Endothelial cell of umbilical vein (primary cell): ENCODE results near the gene HMGB3. TPM values are rescaled to one million over a fixed set of nuclear protein-coding genes. Genes with fewer than 3 reads are reported as not detected.

Source experiments
- Bru-seq: library from RNA; stranded (reverse); fragments of 400-500 nt; gene quantifications from one replicate; lab custom pipeline; 2021; lab: Mats Ljungman, UMichigan
- BruChase-seq, 2 experiments: library from RNA; stranded (reverse); fragments of 400-500 nt; gene quantifications; one replicate each; lab custom pipeline; 2021; lab: Mats Ljungman, UMichigan
- BruUV-seq: library from RNA; stranded (reverse); fragments of 400-500 nt; replicated peaks from 2 replicates; lab custom pipeline; 2021; lab: Mats Ljungman, UMichigan
- CTCF ChIA-PET: fragments of 300-600, 350-600 bp; sonication (Branson Sonifier 250); formaldehyde crosslinking; loops from one replicate; lab custom pipeline; 2021; ENCODE audit warnings: antibody characterized with exemption, inconsistent platforms; lab: Charles Lee
- POLR2A ChIA-PET: fragments of 300-600, 350-600 bp; sonication (Branson Sonifier 250); formaldehyde crosslinking; loops from one replicate; lab custom pipeline; 2021; ENCODE audit warnings: antibody characterized with exemption, inconsistent platforms; lab: Charles Lee
- DNase-seq: peaks from one replicate; pipeline ENCODE4 v3.0.0-alpha.2; 2011; ENCODE audit warnings: low read depth, low spot score
- FAIRE-seq: peaks from 2 replicates; lab custom pipeline; 2011; peaks lifted over from hg19 to GRCh38; lab: Jason Lieb, UNC
- H2AFZ ChIP-seq: 2 replicates; pipeline ENCODE4 v1.6.0; 2012; ENCODE audit warnings: low read depth, low read length, control low read depth, inconsistent platforms
- H3K27ac ChIP-seq: 2 replicates; pipeline ENCODE4 v1.5.1; 2011; ENCODE audit warnings: low read depth, mild to moderate bottlenecking, control low read depth, low read length, moderate library complexity; ENCODE audit not compliant: insufficient read depth
- H3K27me3 ChIP-seq, 2 experiments: 2 replicates each; pipeline versions ENCODE4 v1.6.0 to v1.6.1; 2011; ENCODE audit warnings: low read length in 2 of 2, mixed read lengths in 1 of 2; ENCODE audit not compliant: control insufficient read depth in 2 of 2, insufficient read depth in 2 of 2
- H3K36me3 ChIP-seq, 2 experiments: 2 replicates in 1 of 2; 3 replicates in 1 of 2; pipeline ENCODE4 v1.5.1; 2011; ENCODE audit warnings: low read length in 2 of 2, mild to moderate bottlenecking in 1 of 2, moderate library complexity in 1 of 2; ENCODE audit not compliant: control insufficient read depth in 2 of 2, insufficient read depth in 2 of 2; ENCODE audit errors: extremely low read depth in 1 of 2
- H3K4me1 ChIP-seq: 3 replicates; pipeline ENCODE4 v1.5.1; 2011; ENCODE audit warnings: mild to moderate bottlenecking, low read length; ENCODE audit not compliant: control insufficient read depth, insufficient read depth; ENCODE audit errors: extremely low read depth
- H3K4me2 ChIP-seq: 2 replicates; pipeline ENCODE4 v1.6.1; 2011; ENCODE audit warnings: low read length, control low read depth, mixed read lengths; ENCODE audit not compliant: insufficient read depth
- H3K4me3 ChIP-seq, 3 experiments: fragments of 200-600 bp in 1 of 3; sonication (generic), shearing (Covaris generic) in 1 of 3; replicated peaks in 1 of 3; 2 replicates each; pipeline ENCODE4 v1.5.1; 2011 to 2016; ENCODE audit warnings: control low read depth in 3 of 3, low read length in 3 of 3, mild to moderate bottlenecking in 2 of 3, inconsistent platforms in 1 of 3, low read depth in 1 of 3, moderate library complexity in 1 of 3; ENCODE audit not compliant: insufficient read depth in 1 of 3
- H3K79me2 ChIP-seq: 2 replicates; pipeline ENCODE4 v1.6.0; 2012; ENCODE audit warnings: low read length, inconsistent platforms; ENCODE audit not compliant: control insufficient read depth, insufficient read depth
- H3K9ac ChIP-seq: replicated peaks from 2 replicates; pipeline ENCODE3; 2011; ENCODE audit warnings: low read length, control low read depth; ENCODE audit not compliant: insufficient read depth; ENCODE audit errors: extremely low read depth
- H3K9me1 ChIP-seq: replicated peaks from 3 replicates; pipeline ENCODE4 v1.6.0; 2011; ENCODE audit warnings: mild to moderate bottlenecking, low read length; ENCODE audit not compliant: control insufficient read depth, insufficient read depth; ENCODE audit errors: extremely low read depth
- H3K9me3 ChIP-seq: replicated peaks from 2 replicates; pipeline ENCODE4 v1.5.1; 2012; ENCODE audit warnings: low read length, inconsistent platforms; ENCODE audit not compliant: control insufficient read depth, insufficient read depth
- H4K20me1 ChIP-seq: replicated peaks from 2 replicates; pipeline ENCODE3; 2011; ENCODE audit warnings: mild to moderate bottlenecking, low read length; ENCODE audit not compliant: control insufficient read depth, insufficient read depth; ENCODE audit errors: extremely low read depth
- EZH2 ChIP-seq: IDR thresholded peaks from 2 replicates; pipeline ENCODE4 v1.6.1; 2012; ENCODE audit warnings: borderline replicate concordance, low read depth, mild to moderate bottlenecking, moderate library complexity, low read length, inconsistent platforms; ENCODE audit not compliant: severe bottlenecking
- FOS ChIP-seq: IDR thresholded peaks from 2 replicates; pipeline ENCODE4 v1.6.1; 2011; ENCODE audit warnings: mild to moderate bottlenecking, low read length, moderate library complexity, borderline replicate concordance; ENCODE audit not compliant: insufficient read depth
- GATA2 ChIP-seq: IDR thresholded peaks from 2 replicates; pipeline ENCODE4 v1.7.0; 2011; ENCODE audit warnings: low read depth, mild to moderate bottlenecking, moderate library complexity, mixed read lengths, low read length; ENCODE audit not compliant: insufficient read length, insufficient read depth
- JUN ChIP-seq: IDR thresholded peaks from 2 replicates; pipeline ENCODE4 v1.6.1; 2011; ENCODE audit warnings: borderline replicate concordance, low read depth; ENCODE audit not compliant: insufficient read length, insufficient read depth
- MYC ChIP-seq: IDR thresholded peaks from one replicate; pipeline ENCODE4 v1.6.1; 2011; ENCODE audit warnings: mild to moderate bottlenecking, low read depth, low read length
- POLR2A ChIP-seq: IDR thresholded peaks from 2 replicates; pipeline ENCODE4 v1.6.1; 2012; ENCODE audit warnings: low read depth, mild to moderate bottlenecking, control low read depth, low read length
- POLR2AphosphoS5 ChIP-seq: IDR thresholded peaks from 2 replicates; pipeline ENCODE4 v1.6.1; 2012; ENCODE audit warnings: low read depth, mild to moderate bottlenecking, control low read depth, low read length, moderate library complexity; ENCODE audit not compliant: insufficient read depth
- dilution Hi-C: fragments of 300-500 bp; cut with MboI; formaldehyde crosslinking; loops from one replicate; pipeline ENCODE4 v1.15.0; 2019; ENCODE audit warnings: low sequenced_read_pairs; ENCODE audit not compliant: extremely low pct_ligation_motif_present
- intact Hi-C: fragments of 100-400 bp; cut with micrococcal nuclease; formaldehyde crosslinking; loops from one replicate; pipeline ENCODE4 v1.10.0; 2022
- long read RNA-seq: library from polyadenylated mRNA; stranded (forward); transcript quantifications from one replicate; pipeline ENCODE4 v2.0.0, GENCODE V29; 2021
- polyA minus RNA-seq, 3 experiments: library from RNA; depleted of rRNA, polyadenylated mRNA; stranded (reverse); fragments of >200 nt; gene quantifications; 1 replicate in 1 of 3; 2 replicates in 2 of 3; pipeline ENCODE4 v1.2.3, GENCODE V29; 2011
- polyA plus RNA-seq, 4 experiments: library from polyadenylated mRNA; depleted of rRNA in 3 of 4; stranded (reverse) in 3 of 4; unstranded in 1 of 4; fragments of >200 nt; gene quantifications; 2 replicates each; pipeline versions ENCODE4 v1.2.1 to v1.2.3, GENCODE V29; 2011 to 2012; ENCODE audit warnings: missing spikeins in 1 of 4
- total RNA-seq: library from RNA; stranded (reverse); gene quantifications from 2 replicates; pipeline ENCODE4 v1.2.3, GENCODE V29; 2021
- TF ChIP-seq, protein P1 (sequence below): IDR thresholded peaks from 2 replicates; pipeline ENCODE4 v1.6.1; 2011; ENCODE audit not compliant: insufficient read depth, insufficient read length
- TF ChIP-seq, protein P2 (sequence below), 2 donors: IDR thresholded peaks; 1 replicate in 1 of 2; 2 replicates in 1 of 2; pipeline ENCODE4 v1.5.1; 2011; ENCODE audit warnings: low read length in 2 of 2, mild to moderate bottlenecking in 2 of 2, moderate library complexity in 2 of 2, control low read depth in 1 of 2, inconsistent platforms in 1 of 2, low read depth in 1 of 2; ENCODE audit not compliant: insufficient read depth in 1 of 2; ENCODE audit errors: extremely low read depth in 1 of 2

The HMGB3 gene
- total RNA-seq (124 and 127 TPM in 2 replicates), polyA plus RNA-seq (10.0 and 13.7 TPM in 2 replicates), polyA minus RNA-seq (19.5 and 25.8 TPM in 2 replicates), Bru-seq, nascent RNA (percentile 84 among the genes with signal in this experiment), BruChase-seq, experiment 1, labeled RNA remaining after a 6-hour chase (percentile 98 among the genes with signal in this experiment), BruChase-seq, experiment 2, labeled RNA remaining after a 2-hour chase (percentile 94 among the genes with signal in this experiment)
- 24.6 and 29.3 TPM in 2 replicates for polyA plus RNA-seq (2011; cell fraction: cytosol; rRNA removed)
- 19.2 and 29.9 TPM in 2 replicates for polyA plus RNA-seq (2011; cell fraction: nucleus; rRNA removed)
- polyA plus RNA-seq (2012) = 102 and 174 TPM in 2 replicates
- polyA minus RNA-seq (2011; cell fraction: cytosol; rRNA and poly(A)+ RNA removed) = 15.5 TPM
- 8.9 and 13.2 TPM in 2 replicates for polyA minus RNA-seq (2011; cell fraction: nucleus; rRNA and poly(A)+ RNA removed)
- long read RNA-seq, transcript HMGB3-205 (5 exons, 793 nt) = minor isoform, 11 of 313 reads
- long read RNA-seq, transcript HMGB3-201 (5 exons, 3,560 nt) = major isoform, 238 of 313 reads
- long read RNA-seq, partial matches to known transcripts = 36 of 313 reads
- long read RNA-seq, other reads (novel, unspliced or antisense) = 28 of 313 reads

DNA sequence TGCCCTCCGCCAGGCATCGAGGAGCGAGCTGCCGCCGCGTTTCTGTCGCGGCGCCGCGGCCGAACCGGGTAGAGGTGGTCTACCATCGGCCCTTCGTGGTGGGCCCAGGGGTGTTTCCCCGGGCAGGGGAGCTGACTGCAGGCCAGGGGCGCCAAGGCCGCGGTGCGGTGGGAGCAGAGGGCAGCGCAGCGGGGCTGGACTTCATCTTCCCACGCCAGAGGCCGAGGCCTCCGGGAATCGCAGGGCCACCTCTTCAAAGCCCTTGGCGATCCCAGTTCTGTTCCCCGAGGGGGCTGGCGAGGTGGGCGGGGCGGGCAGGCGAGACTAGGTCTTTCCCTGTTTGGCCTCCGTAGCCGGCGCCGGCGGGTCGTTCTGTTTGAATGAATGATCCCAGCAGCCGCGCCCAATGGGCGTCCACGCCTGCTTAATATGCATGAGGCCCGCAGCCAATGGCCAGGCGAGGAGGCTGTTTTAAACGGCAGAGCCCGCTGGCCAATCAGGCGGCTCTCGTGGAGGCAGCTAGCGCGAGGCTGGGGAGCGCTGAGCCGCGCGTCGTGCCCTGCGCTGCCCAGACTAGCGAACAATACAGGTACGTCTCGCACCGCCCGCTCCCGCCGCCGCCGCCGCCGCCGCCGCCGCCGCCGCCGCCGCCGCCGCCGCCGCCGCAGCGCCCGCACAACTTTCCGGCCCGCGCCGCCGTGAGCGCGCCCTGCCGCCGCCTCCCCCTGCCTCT, at the start of gene HMGB3:
Gene HMGB3, plus strand, starts transcription at position 548 of the 733 bp plus-strand sequence. CDS start 2,265 bp downstream, outside the sequence.
- POLR2A ChIA-PET = no interaction called here
- Histone ChIP-seq H3K27me3 (no peaks in the 10 kb centered on the region), H3K9me1 (no peaks in the 10 kb centered on the region), H3K4me3 (peak within 1 kb of the TSS; percentile 56 to 65 (median 56)), H3K27ac (peak within 1 kb of the TSS; percentile 53), H2AFZ (peak within 1 kb of the TSS; percentile 93), H3K36me3 (peaks cover 0 to 3% of the 10 kb centered on the region in 2 experiments), H3K4me1 (peaks cover 7% of the 10 kb centered on the region), H4K20me1 (no peaks in the 10 kb centered on the region), H3K9me3 (no peaks in the 10 kb centered on the region), H3K4me2 (peak within 1 kb of the TSS; percentile 72), H3K79me2 (peaks cover 16% of the 10 kb centered on the region), H3K9ac (peak within 1 kb of the TSS; percentile 75)
- CTCF ChIA-PET = interaction anchor here (1.0 kb wide), 1 partner anchor 211 kb away, joined by 4 read pairs; no protein-coding TSS in a partner anchor
- TSS peak; percentile 45 for BruUV-seq
- DNase-seq (peak; percentile 92), FAIRE-seq (peak; percentile 98)
- intact Hi-C loops (loop anchor here (1.0 to 5.0 kb wide), 4 partner anchors 84 to 414 kb away; partner anchors contain the start of gene VMA21), dilution Hi-C loops (no loop called here)
- no peak for TF ChIP-seq EZH2
- TF ChIP-seq MYC = no peak
- TF ChIP-seq JUN = no peak
- TF ChIP-seq GATA2 = no peak
- TF ChIP-seq POLR2AphosphoS5 = no peak
- TF ChIP-seq FOS = no peak
- TF ChIP-seq, protein P1, sequence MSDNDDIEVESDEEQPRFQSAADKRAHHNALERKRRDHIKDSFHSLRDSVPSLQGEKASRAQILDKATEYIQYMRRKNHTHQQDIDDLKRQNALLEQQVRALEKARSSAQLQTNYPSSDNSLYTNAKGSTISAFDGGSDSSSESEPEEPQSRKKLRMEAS = no peak
- TF ChIP-seq POLR2A = no peak
- TF ChIP-seq, protein P2, sequence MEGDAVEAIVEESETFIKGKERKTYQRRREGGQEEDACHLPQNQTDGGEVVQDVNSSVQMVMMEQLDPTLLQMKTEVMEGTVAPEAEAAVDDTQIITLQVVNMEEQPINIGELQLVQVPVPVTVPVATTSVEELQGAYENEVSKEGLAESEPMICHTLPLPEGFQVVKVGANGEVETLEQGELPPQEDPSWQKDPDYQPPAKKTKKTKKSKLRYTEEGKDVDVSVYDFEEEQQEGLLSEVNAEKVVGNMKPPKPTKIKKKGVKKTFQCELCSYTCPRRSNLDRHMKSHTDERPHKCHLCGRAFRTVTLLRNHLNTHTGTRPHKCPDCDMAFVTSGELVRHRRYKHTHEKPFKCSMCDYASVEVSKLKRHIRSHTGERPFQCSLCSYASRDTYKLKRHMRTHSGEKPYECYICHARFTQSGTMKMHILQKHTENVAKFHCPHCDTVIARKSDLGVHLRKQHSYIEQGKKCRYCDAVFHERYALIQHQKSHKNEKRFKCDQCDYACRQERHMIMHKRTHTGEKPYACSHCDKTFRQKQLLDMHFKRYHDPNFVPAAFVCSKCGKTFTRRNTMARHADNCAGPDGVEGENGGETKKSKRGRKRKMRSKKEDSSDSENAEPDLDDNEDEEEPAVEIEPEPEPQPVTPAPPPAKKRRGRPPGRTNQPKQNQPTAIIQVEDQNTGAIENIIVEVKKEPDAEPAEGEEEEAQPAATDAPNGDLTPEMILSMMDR (IDR thresholded peaks at IDR 0.05; ENCODE audit: extremely low read depth in 1 of 2, insufficient read depth in 1 of 2, low read depth in 1 of 2, low read length in 2 of 2) = no peak
